Loucy (cell line): Measurements from ENCODE around the gene ACTA2.

Experiments
- CTCF ChIP-seq: fragments of 200-600 bp; sonication (generic); conservative IDR thresholded peaks from 2 replicates; pipeline ENCODE4 v1.5.1; 2014; ENCODE audit warnings: mild to moderate bottlenecking, antibody characterized with exemption, low read length
- EZH2phosphoT487 ChIP-seq: fragments of 200-600 bp; IDR thresholded peaks from 2 replicates; pipeline ENCODE4 v1.6.1; 2018; ENCODE audit warnings: antibody characterized with exemption, mild to moderate bottlenecking, moderate library complexity, borderline replicate concordance

- TF ChIP-seq CTCF (no peak), EZH2phosphoT487 (no peak)
These were observed 38.8 kb downstream of the ACTA2 start for GRCh38 chr10:88913788-88914187.
